ENCODE measurements around the gene CCDC17. TPM values are rescaled to one million over a fixed set of nuclear protein-coding genes. Genes with fewer than 3 reads are reported as not detected.

Gene CCDC17
- total RNA-seq, result 1 to 10 TPM; 1.3 to 3.8 TPM

GRCh38 chr1:45623972-45624371 lies at the start of gene CCDC17:
Gene CCDC17, minus strand, starts transcription at chr1:45624054. Its CDS starts 145 bp downstream, at chr1:45623909.
- TF ChIP-seq POLR2A (IDR thresholded peaks at IDR 0.05) (no peak), POLR2AphosphoS5 (IDR thresholded peaks at IDR 0.05) (no peak)
- TF ChIP-seq, protein P1, sequence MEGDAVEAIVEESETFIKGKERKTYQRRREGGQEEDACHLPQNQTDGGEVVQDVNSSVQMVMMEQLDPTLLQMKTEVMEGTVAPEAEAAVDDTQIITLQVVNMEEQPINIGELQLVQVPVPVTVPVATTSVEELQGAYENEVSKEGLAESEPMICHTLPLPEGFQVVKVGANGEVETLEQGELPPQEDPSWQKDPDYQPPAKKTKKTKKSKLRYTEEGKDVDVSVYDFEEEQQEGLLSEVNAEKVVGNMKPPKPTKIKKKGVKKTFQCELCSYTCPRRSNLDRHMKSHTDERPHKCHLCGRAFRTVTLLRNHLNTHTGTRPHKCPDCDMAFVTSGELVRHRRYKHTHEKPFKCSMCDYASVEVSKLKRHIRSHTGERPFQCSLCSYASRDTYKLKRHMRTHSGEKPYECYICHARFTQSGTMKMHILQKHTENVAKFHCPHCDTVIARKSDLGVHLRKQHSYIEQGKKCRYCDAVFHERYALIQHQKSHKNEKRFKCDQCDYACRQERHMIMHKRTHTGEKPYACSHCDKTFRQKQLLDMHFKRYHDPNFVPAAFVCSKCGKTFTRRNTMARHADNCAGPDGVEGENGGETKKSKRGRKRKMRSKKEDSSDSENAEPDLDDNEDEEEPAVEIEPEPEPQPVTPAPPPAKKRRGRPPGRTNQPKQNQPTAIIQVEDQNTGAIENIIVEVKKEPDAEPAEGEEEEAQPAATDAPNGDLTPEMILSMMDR (IDR thresholded peaks at IDR 0.05), result no peak
- DNase-seq (ENCODE audit: low spot score), result no peak
- Histone ChIP-seq H3K9me3 (no peaks in the 10 kb centered on the region), H3K36me3 (no peaks in the 10 kb centered on the region), H3K27me3 (replicated peaks; ENCODE audit: insufficient read depth) (no peaks in the 10 kb centered on the region), H3K27ac (no peak within 1 kb of the TSS), H3K4me3 (no peak within 1 kb of the TSS), H3K4me1 (replicated peaks) (no peaks in the 10 kb centered on the region)
- intact Hi-C loops (cut with DNase I), result no loop called here
- WGBS, result 16% methylated on average over 4 of the region's 4 CpGs

DNA sequence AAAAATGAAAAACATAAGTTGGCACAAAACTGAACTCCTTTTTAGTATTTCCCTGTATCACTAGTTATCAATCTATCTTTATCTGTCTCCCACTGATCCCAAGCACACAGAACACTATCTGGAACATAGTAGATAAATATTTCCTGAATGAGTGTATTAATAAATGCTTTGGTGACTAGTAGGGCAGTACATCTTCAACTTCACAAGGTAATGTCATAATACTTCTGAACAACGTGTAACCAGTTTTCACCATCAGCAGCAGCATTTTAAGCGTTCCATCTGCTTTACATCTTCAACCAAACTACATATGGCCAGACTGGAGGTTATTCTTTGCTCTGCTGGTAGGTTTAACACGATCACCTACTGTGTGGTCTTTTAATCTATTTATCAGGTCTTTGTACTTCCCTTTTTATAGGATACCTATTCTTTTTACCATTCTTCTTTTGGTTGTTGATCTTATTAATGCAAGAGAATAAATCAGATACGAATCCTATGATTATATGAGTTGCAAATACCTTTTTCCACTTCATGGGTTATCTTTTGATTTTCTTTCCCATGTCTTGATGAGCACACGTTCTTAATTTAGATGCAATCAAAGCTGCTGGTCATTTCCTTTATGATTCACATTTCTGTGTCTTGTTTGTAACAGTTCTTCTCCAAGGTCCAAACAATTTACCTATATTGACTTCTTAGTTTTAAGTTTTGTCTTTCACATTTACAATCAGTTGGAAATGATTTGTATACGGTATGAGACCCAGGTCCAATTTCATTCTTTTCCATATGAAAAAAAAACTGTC lies 46.2 kb upstream of the CCDC17 start:
- no peaks in the 10 kb centered on the region for H3K4me1 ChIP-seq (replicated peaks)
- H3K27me3 ChIP-seq (replicated peaks; ENCODE audit: insufficient read depth), result no peaks in the 10 kb centered on the region
- 68% methylated on average over 6 of the region's 6 CpGs for WGBS
- H3K36me3 ChIP-seq, result no peaks in the 10 kb centered on the region
- intact Hi-C loops (cut with DNase I), result no loop called here
- no peak overlapping the region for H3K4me3 ChIP-seq
- no peak for DNase-seq (ENCODE audit: low spot score)
- H3K27ac ChIP-seq, result no peak overlapping the region
- no peaks in the 10 kb centered on the region for H3K9me3 ChIP-seq
- TF ChIP-seq, protein P1 (IDR thresholded peaks at IDR 0.05), result no peak
- TF ChIP-seq POLR2AphosphoS5 (IDR thresholded peaks at IDR 0.05), result no peak
- TF ChIP-seq POLR2A (IDR thresholded peaks at IDR 0.05), result no peak

- Histone ChIP-seq H3K27me3 (replicated peaks; ENCODE audit: insufficient read depth) (no peaks in the 10 kb centered on the region), H3K27ac (no peak overlapping the region), H3K4me3 (no peak overlapping the region), H3K36me3 (no peaks in the 10 kb centered on the region), H3K9me3 (no peaks in the 10 kb centered on the region), H3K4me1 (replicated peaks) (no peaks in the 10 kb centered on the region)
- TF ChIP-seq, protein P1 (IDR thresholded peaks at IDR 0.05), result no peak
- no peak for TF ChIP-seq POLR2A (IDR thresholded peaks at IDR 0.05)
- no peak for TF ChIP-seq POLR2AphosphoS5 (IDR thresholded peaks at IDR 0.05)
- intact Hi-C loops (cut with DNase I), result no loop called here
- DNase-seq (ENCODE audit: low spot score), result no peak
- 35% methylated on average over 1 of the region's 1 CpG for WGBS
Observed at GRCh38 chr1:45669379-45669778, 45.5 kb upstream of the CCDC17 start.

DNA sequence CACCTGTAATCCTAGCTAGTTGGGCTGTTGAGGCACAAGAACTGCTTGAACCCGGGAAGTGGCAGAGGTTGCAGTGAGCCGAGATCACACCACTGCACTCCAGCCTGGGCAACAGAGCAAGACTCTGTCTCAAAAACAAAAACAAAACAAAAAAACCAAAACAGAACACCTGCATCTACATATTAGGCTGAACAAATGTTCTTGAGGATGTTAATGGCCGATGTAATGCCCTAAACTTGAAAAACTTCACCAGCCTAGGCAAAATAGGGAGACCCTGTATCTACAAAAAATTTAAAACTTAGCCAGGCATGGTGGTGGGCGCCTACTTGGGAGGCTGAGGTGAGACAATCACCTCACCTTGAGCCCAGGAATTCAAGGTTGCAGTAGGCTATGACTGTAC lies 44.7 kb upstream of the CCDC17 start:
- Histone ChIP-seq H3K9me3 (no peaks in the 10 kb centered on the region), H3K36me3 (no peaks in the 10 kb centered on the region), H3K27ac (no peak overlapping the region), H3K4me3 (no peak overlapping the region), H3K4me1 (replicated peaks) (no peaks in the 10 kb centered on the region), H3K27me3 (replicated peaks; ENCODE audit: insufficient read depth) (no peaks in the 10 kb centered on the region)
- DNase-seq (ENCODE audit: low spot score), result no peak
- no peak for TF ChIP-seq POLR2A (IDR thresholded peaks at IDR 0.05)
- TF ChIP-seq POLR2AphosphoS5 (IDR thresholded peaks at IDR 0.05), result no peak
- TF ChIP-seq, protein P1 (IDR thresholded peaks at IDR 0.05), result no peak
- intact Hi-C loops (cut with DNase I), result no loop called here
- 97% methylated on average over 4 of the region's 4 CpGs for WGBS
